Gastroesophageal sphincter (tissue), 4 donors: ENCODE measurements around the gene PRR19. TPM values are rescaled to one million over a fixed set of nuclear protein-coding genes. Genes with fewer than 3 reads are reported as not detected.

Experiments
- ATAC-seq: fragments of 150-250 bp; one replicate; pipeline ENCODE4 v1.9.1; 2016; ENCODE audit warnings: mild to moderate bottlenecking, moderate library complexity
- H3K27ac ChIP-seq, 4 donors: fragments of 200-600 bp; sonication (generic) in 3 of 4; 1 replicate in 3 of 4; 2 replicates in 1 of 4; pipeline ENCODE4 v1.5.1; 2016 to 2019
- H3K27me3 ChIP-seq: fragments of 200-600 bp; sonication (generic); one replicate; pipeline ENCODE4 v1.5.1; 2019
- H3K36me3 ChIP-seq, 2 donors: fragments of 200-600 bp; sonication (generic); one replicate each; pipeline ENCODE4 v1.5.1; 2019; ENCODE audit warnings: control low read depth in 1 of 2
- H3K4me1 ChIP-seq, 3 donors: fragments of 200-600 bp; sonication (generic); 1 replicate in 2 of 3; 2 replicates in 1 of 3; pipeline ENCODE4 v1.5.1; 2016 to 2019; ENCODE audit warnings: control low read depth in 2 of 3
- H3K4me3 ChIP-seq, 2 donors: fragments of 200-600 bp; sonication (generic); one replicate each; pipeline ENCODE4 v1.5.1; 2019; ENCODE audit warnings: mild to moderate bottlenecking in 1 of 2, moderate library complexity in 1 of 2
- H3K9me3 ChIP-seq, 3 donors: fragments of 200-600 bp; sonication (generic); one replicate each; pipeline ENCODE4 v1.5.1; 2017 to 2019; ENCODE audit warnings: control low read depth in 2 of 3
- EP300 ChIP-seq: sonication (generic); formaldehyde crosslinking; IDR thresholded peaks from one replicate; pipeline ENCODE4 v1.6.1; 2017; ENCODE audit warnings: antibody characterized with exemption, mild to moderate bottlenecking
- POLR2A ChIP-seq, 2 donors: fragments of 450-650 bp; IDR thresholded peaks; one replicate each; pipeline ENCODE4 v1.6.1; 2017; ENCODE audit warnings: antibody characterized with exemption in 2 of 2, mild to moderate bottlenecking in 2 of 2, moderate library complexity in 1 of 2
- POLR2AphosphoS5 ChIP-seq: sonication (generic); formaldehyde crosslinking; IDR thresholded peaks from one replicate; pipeline ENCODE4 v1.6.1; 2017; ENCODE audit warnings: antibody characterized with exemption
- WGBS, 2 donors: methylation state at CpG; one replicate each; pipeline ENCODE4 v1.1.5; 2018; ENCODE audit warnings: low coverage in 1 of 2; 5-methylcytosine and 5-hydroxymethylcytosine counted together
- total RNA-seq, 4 donors: library from RNA; depleted of rRNA; stranded (reverse); fragments of >200 nt; gene quantifications; one replicate each; pipeline ENCODE4 v1.1.0, GENCODE V29; 2016
- TF ChIP-seq, protein P1 (sequence below), 4 experiments: fragments of 200-600 bp in 2 of 4; fragments of 450-650 bp in 2 of 4; sonication (generic) in 1 of 4; IDR thresholded peaks; one replicate each; pipeline ENCODE4 v1.5.1; 2017 to 2019; ENCODE audit warnings: antibody characterized with exemption in 4 of 4, mild to moderate bottlenecking in 2 of 4, moderate library complexity in 2 of 4

Gene PRR19
- total RNA-seq, 4 donors from 2014 or later: 0.93 TPM; not detected in 3

DNA sequence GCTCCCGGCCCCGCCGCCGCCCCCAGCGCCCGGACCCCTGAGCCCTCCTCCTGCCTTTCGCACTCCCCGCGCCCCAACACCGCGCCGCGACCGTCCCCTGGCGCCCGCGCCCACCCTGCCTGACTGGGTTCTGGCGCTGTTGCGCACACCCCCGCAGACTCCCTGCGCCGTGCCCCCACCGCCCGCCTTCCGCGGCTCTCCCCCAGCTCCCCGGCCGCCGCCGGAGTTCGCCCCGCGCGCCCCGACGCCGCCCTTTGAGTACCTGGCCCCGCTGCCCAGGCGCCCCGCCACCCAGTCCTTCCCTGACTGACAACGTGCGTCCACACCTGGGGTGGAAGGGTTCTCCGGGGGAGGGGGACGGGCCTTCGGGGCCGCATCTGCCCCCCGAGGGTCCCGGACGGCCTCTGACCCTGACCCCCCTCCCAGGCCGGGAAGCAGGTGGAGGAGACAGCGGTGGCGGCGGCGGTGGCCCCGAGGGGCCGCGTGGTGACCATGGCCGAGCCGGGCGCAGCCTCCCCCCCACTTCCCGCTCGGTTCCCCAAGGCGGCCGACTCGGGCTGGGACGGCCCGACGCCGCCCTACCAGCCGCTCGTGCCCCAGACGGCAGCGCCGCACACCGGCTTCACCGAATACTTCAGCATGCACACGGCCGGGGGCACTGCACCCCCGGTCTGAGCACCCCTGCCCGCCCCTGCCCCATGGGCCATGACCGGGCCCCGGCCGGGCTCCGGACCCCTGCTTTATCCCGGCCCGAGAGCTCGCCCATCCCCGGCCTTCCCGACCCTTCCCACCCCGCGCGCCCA lies 22.1 kb downstream of the PRR19 start:
- no CpG with 5 or more reads among the region's 92 CpGs for WGBS, 2 donors
- ATAC-seq: no peak
- H3K27me3 ChIP-seq: peaks cover 33% of the 10 kb centered on the region
- peak overlapping the region in 1 of 2 donors; percentile 94 for H3K4me3 ChIP-seq
- H3K9me3 ChIP-seq: no peaks in the 10 kb centered on the region
- H3K4me1 ChIP-seq: peaks cover 0 to 48% (median 35%) of the 10 kb centered on the region in 3 donors
- H3K36me3 ChIP-seq: no peaks in the 10 kb centered on the region
- H3K27ac ChIP-seq: no peak overlapping the region
- TF ChIP-seq POLR2A (IDR thresholded peaks at IDR 0.05): no peak
- TF ChIP-seq, protein P1, sequence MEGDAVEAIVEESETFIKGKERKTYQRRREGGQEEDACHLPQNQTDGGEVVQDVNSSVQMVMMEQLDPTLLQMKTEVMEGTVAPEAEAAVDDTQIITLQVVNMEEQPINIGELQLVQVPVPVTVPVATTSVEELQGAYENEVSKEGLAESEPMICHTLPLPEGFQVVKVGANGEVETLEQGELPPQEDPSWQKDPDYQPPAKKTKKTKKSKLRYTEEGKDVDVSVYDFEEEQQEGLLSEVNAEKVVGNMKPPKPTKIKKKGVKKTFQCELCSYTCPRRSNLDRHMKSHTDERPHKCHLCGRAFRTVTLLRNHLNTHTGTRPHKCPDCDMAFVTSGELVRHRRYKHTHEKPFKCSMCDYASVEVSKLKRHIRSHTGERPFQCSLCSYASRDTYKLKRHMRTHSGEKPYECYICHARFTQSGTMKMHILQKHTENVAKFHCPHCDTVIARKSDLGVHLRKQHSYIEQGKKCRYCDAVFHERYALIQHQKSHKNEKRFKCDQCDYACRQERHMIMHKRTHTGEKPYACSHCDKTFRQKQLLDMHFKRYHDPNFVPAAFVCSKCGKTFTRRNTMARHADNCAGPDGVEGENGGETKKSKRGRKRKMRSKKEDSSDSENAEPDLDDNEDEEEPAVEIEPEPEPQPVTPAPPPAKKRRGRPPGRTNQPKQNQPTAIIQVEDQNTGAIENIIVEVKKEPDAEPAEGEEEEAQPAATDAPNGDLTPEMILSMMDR (IDR thresholded peaks at IDR 0.05): peak in 1 of 4 experiments; percentile 12

DNA sequence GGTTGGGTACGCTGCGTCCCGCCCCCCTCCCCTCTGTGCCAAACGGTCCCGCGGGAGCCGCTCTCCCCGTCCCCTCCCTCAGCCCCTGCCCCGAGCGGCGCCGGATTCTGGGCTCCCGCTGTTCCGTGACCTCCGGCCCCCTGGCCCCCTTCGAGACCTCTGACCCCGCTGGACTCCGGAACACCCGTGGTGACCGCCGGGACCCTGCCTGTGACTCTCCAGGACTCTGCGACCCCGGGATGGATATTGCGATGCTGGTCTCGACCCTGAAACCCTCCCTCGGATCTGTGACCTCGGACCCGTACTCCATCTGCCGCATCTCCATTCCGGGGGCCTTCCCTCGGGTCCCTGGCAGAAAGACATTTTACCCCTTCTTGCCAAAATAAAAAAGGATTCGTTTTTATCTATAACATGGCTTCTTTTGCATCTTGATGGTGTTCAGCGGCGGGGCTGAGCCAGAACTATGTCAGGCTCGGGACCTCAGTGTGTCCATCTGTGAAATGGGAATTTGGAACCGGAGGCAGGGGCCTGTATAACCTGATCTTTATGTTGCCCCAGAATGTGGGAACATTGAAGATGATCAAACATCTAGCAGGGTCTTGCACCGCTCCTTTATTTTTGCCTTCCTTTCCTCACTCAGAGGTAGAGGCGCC lies 22.8 kb downstream of the PRR19 start:
- H3K27me3 ChIP-seq: peaks cover 33% of the 10 kb centered on the region
- no peak for TF ChIP-seq EP300
- TF ChIP-seq, protein P1 (IDR thresholded peaks at IDR 0.05): no peak
- no peak for TF ChIP-seq POLR2AphosphoS5
- TF ChIP-seq POLR2A (IDR thresholded peaks at IDR 0.05): no peak
- no peaks in the 10 kb centered on the region for H3K36me3 ChIP-seq
- WGBS, 2 donors: 3% methylated on average over 12 to 13 of the region's 38 CpGs
- no peaks in the 10 kb centered on the region for H3K9me3 ChIP-seq
- peak overlapping the region in 1 of 2 donors; percentile 94 for H3K4me3 ChIP-seq
- ATAC-seq: no peak
- peaks cover 0 to 51% (median 35%) of the 10 kb centered on the region in 3 donors for H3K4me1 ChIP-seq
- peak overlapping the region in 2 of 4 donors; percentile 76 to 80 for H3K27ac ChIP-seq

DNA sequence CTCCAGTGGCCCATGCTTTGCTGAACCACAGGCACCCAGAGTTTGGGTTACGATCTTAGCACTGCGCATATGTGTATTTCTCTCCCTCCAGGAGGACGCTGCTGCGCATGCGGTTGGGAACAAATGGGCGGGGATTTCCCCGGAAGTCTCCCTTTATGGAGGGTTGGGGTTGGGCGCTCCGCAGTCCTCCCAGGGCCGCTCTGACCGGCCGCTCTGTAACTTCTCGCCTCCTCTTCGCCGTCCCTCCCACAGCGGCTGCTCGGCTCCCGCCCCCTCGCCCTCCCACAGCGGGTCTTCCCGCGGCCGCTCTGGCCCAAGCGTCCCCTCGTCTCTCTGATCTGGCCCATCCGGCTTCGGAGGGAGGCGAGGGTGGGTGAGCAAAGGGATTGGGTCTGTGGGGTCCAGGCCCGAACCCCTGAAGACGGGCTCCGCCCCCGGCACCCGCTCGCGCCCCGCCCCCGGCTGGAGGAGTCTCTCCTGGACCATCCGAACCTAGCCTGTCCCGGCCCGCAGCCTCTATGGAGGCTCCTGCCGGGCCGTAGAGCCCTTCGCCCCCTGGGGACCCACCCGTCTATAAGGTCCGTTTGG lies 23.5 kb downstream of the PRR19 start, which contains the start of gene MEGF8:
MEGF8 (plus strand) TSS at position 328 of the 588 bp plus-strand sequence. CDS start 609 bp downstream, outside the sequence.
- Histone ChIP-seq H3K4me1 (peaks cover 0 to 57% (median 35%) of the 10 kb centered on the region in 3 donors), H3K9me3 (no peaks in the 10 kb centered on the region), H3K27ac (peak within 1 kb of the TSS in 3 of 4 donors; percentile 76 to 80 (median 78)), H3K27me3 (peaks cover 33% of the 10 kb centered on the region), H3K36me3 (no peaks in the 10 kb centered on the region), H3K4me3 (peak within 1 kb of the TSS; percentile 81 to 94)
- TF ChIP-seq EP300: no peak
- peak; percentile 57 for TF ChIP-seq POLR2AphosphoS5
- TF ChIP-seq POLR2A (IDR thresholded peaks at IDR 0.05): peak; percentile 56 to 58
- TF ChIP-seq, protein P1 (IDR thresholded peaks at IDR 0.05): peak in 3 of 4 experiments; percentile 86 to 89 (median 88)
- 0% methylated on average over 1 to 3 of the region's 45 CpGs for WGBS, 2 donors
- peak; percentile 97 for ATAC-seq

DNA sequence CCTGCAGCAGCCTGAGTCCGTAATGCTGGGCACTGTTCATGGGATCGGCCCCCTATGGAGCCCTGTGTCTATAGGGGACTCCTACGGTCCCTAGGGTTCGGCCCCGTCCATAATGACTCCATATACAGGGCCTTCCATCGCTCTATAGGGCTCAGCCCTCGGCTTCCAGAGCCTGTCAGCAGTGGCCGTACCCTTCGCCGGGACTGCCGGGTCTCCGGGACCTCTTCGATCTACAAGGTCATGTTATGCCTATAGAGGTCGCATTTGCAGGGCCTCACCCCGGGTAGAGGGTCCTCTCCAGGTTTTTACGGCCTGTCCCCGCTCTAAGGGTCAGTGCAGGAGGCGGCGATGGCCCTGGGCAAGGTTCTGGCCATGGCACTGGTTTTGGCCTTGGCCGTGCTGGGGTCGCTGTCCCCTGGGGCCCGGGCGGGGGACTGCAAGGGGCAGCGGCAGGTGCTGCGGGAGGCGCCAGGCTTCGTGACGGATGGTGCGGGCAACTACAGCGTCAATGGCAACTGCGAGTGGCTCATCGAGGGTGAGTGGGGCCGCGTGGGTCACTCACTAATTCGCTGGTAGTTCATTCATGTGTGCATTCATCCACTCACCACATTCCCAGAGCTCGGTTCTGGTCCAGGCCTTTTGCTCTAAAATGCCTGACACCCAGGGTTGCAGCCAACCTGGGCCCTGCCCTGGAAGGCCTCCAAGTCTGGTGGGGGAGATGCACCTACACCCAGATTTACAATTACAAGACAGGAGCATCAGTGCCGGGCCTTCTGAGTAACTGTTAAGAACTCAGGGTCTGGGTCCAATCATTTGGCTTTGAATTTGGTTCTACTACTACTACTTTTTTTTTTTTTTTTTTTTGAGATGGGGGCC lies 24.2 kb downstream of the PRR19 start:
- ATAC-seq: peak; percentile 11
- Histone ChIP-seq H3K27me3 (peaks cover 33% of the 10 kb centered on the region), H3K36me3 (no peaks in the 10 kb centered on the region), H3K27ac (peak overlapping the region in 3 of 4 donors; percentile 76 to 80 (median 78)), H3K4me3 (peak overlapping the region; percentile 81 to 94), H3K9me3 (no peaks in the 10 kb centered on the region), H3K4me1 (peaks cover 0 to 65% (median 35%) of the 10 kb centered on the region in 3 donors)
- TF ChIP-seq EP300 (no peak), POLR2AphosphoS5 (no peak), POLR2A (IDR thresholded peaks at IDR 0.05) (no peak)
- TF ChIP-seq, protein P1 (IDR thresholded peaks at IDR 0.05): no peak
- 31 to 35% methylated on average over 2 of the region's 37 CpGs for WGBS, 2 donors
